Kasumi-1 (cell line): Measurements from ENCODE around the gene YBEY.
"Not testable (repeated sequence)": the region's sequence is repeated elsewhere in the genome, so short reads cannot be mapped to it uniquely, and the experiment has no call there.

ENCODE experiments used
- DNase-seq, 2 experiments: peaks; one replicate each; lab custom pipeline; 2025; lab: John Stamatoyannopoulos, UW

The YBEY gene

DNA sequence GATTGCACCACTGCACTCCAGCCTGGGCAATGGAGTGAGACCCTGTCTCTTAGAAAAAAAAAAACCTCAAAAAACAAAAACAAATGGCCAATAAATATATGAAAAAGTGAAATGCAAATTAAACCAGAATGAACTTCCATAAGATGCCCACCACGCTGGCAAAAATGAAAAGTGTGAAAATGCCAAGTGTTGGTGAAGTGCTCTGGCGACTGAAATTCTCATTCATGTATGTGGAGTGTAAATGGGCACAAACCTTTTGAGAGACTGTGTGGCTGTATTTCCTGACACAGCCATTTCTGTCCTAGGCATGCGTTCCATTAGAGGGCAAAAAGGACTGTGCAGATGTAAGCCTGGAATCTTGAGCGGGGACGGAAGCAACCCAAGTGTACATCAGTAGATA, 18.3 kb downstream of the YBEY start:
- DNase-seq = no peak

GRCh38 chr21:46304955-46305354, 18.8 kb downstream of the YBEY start:
- DNase-seq = no peak

GRCh38 chr21:46307625-46308024, 21.5 kb downstream of the YBEY start:
- DNase-seq = no peak

- DNase-seq = no peak
Measured at GRCh38 chr21:46308431-46308830, 22.3 kb downstream of the YBEY start.

DNA sequence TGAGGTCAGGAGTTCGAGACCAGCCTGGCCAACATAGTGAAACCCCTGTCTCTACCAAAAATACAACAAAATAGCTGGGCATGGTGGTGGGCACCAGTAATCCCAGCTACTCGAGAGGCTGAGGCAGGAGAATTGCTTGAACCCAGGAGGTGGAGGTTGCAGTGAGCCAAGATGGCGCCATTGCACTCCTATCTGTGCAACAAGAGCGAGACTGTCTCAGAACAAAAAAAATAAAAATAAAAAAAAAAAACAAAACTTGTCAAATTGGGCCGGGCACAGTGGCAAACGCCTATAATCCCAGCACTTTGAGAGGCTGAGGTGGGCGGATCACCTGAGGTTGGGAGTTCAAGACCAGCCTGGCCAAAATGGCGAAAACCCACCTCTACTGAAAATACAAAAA, 24.1 kb downstream of the YBEY start:
- DNase-seq = not testable (repeated sequence)

DNA sequence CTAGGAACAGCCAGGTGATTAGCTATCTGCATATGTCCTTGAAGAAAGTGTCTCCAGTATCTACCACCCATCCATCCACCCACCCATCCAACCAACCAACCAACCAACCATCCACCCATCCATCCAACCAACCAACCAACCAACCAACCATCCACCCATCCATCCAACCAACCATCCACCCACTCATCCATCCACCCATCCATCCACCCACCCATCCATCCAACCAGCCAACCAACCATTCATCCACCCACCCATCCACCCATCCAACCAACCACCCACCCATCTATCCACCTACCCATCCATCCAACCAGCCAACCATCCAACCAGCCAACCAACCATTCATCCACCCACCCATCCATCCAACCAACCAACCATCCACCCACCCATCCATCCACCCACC, 25.4 kb downstream of the YBEY start:
- no peak for DNase-seq

DNA sequence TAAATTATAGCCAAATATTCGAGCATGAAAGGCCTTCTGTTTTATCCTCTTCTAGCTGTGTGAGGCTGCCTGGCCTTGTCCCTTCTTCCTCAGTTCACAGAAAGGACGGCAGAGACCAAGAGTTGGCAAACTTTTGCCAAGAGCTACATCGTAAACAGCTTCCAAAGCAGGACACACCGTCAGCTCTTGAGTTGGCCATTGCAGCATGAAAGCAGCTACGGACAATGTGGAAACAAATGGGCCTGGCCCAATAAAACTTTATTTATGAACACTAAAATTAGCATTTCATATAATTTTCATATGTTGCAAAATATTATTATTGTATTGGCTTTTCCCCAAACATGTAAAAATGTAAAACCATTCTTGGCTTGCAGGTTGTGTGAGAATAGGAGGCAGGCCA, 26.8 kb downstream of the YBEY start:
- no peak for DNase-seq

GRCh38 chr21:46314441-46315020, 28.4 kb downstream of the YBEY start:
- no peak for DNase-seq

DNA sequence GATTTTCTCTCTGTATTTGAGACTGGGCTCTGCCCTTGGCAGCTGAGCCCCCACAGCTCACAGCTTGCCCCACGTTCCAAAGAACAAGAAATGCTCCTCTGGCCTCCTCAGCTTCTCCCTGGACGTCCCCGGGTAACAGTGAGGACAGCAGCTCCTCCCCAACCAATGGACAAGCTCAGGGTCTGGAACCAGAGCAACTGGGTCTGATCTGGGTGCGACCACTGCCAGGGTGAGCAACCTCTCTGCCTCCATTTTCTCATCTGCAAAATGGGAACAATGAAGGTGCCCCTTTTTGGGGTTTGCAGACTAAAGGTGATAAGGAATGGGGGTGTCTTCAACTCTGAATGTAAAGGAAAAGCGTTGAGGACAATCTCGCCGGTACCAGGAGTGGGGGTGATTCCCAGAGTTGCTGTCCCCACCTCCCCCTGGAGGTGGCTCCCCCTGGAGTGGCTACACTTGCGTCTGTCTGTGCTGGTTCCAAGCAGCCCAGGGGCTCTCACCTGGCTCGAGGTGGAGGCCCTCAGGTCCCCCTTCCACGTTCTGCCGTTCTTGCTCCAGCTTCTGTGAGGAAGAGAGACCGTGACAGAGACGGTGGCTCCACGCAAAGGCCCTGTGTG, 30.7 kb downstream of the YBEY start:
- no peak for DNase-seq

GRCh38 chr21:46317710-46318463, 31.7 kb downstream of the YBEY start:
- DNase-seq = no peak

DNA sequence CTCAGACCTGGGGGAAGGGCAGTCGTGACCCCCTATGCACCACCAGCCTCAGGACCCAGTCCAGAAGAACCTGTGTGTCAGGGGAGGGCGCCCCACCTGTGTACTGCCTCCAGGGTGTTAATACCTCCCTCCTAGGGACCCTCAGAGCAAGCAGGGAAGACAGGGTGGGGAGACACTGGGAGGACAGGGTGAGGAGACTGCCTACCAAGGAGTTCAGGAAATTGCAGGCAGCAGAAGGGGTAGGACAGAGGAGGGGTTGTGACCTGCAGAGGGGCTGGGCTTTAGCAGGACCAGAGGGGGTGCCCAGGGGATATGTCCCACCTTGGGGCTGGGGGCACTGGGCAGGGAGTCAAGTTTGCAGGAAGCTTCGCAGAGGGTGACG, 32.3 kb downstream of the YBEY start:
- DNase-seq = no peak

GRCh38 chr21:46319186-46319585, 33.0 kb downstream of the YBEY start:
- DNase-seq = no peak

DNA sequence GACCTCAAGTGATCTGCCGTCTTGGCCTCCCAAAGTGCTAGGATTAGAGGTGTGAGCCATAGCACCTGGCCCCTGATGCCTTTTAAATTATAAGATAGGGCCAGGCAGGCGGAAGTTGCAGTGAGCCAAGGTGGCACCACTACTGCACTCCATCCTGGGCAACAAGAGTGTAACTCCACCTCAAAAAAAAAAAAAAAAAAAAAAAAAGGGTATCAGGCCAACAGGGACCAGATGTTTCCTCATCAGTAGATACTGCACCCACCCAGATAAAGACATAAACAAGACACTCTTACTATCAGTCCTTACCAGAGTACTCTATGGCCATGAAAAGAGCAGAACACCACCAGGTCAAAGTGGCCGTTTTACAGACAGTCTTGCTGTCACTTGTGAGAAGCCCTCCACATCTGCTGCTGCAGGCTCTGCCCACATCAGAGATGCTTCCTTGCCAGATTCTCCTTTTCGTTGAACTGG, 34.2 kb downstream of the YBEY start:
- DNase-seq = peak; percentile 13 to 15

DNA sequence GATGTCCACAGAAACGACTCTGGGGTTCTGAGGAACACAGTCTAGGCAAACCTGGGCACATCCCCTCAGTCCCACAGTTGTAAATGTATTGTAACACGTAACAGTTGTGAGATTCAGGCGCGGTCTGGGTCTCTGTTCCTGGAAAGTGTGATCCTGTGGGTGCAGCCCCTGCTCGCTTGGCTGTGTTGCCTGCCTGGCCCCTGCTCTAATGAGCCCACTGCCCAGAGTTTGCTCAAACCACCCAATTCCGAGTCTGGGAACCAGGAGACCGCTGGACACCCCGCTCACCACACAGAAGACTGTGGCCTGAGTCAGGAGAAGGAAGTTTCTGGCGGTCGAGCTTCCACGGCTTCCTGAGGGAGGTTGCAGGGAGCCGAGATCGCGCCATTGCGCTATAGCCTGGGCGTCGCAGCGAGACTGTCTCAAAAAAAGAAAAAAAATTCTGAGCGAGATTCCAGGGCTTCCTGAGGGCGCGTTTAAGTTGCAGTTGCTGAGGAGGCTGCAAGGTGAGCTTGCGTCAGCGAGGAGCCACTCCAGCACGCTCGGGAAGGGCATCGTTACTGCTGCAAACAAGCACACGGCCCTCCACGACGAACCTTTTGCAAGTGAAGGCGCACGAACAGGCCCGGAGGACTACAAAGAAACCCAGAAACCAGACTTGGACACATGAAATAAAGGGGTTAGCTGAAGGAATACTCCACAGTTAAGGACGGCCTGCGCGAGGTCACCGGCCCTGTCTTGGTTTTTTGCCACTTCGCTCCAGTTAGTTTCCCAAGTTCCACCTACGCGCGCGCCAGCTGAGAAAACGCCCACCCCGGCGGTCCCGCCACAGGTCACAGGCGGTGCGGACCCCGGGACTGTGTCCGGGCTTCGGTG, 36.4 kb downstream of the YBEY start:
- DNase-seq = peak; percentile 18 to 27

DNA sequence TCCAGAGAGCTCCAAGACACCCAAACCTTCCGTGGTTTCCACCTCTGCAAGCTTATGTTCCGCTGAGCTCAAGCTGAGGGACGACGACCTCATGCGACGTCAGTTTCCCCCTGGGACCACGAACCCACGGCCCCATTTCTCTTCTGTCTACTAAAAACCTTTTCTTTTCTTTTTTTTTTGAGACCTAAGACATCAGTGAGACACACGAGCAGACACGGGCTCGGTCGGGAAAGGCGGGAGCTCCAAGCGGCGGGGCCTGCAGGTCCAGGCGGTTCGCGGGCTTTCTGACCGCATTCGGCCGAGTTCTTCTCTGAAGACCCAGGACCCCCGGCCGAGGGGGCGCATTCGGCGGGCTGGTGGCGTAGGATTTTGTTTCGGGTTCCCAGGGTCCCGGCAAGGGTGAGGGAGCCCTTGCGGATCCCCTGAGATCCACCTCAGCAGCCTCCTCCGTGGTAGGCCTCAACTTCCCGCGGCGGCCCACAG, 37.1 kb downstream of the YBEY start:
- DNase-seq = peak in 1 of 2 experiments; percentile 5

DNA sequence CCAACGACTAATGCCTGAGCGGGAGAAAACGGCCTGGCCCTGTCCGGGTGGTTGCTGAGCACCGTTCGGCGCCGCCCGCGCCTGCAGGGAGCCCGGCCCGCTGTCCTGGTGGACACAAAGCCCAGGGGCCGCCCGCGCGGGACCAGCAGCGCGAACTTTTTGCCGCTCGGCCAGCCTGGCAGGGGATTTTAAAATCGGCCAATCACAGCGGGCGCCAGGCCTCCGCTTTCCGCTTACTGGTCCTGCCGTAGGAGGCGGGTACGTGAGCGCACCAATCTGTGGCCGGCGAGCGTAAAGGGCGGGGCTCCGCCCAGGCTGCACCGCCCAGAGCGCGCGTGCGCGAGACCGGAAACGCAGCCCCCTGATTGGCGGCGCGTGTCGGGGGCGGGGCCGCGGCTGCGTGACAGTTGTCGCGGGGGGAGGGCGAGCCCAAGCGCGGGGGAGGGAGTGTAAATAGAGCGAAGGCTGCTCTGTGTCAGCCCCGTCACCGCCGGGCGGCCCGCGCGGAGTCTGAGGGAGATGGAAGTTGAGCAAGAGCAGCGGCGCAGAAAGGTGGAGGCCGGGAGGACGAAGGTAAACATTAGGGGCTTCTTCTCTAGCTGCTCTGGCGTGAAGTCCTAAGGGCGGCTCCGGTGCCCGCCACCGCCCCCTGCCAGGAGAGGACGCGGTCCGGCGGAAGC, 37.7 kb downstream of the YBEY start, which contains the start of the genes C21orf58 and PCNT:
Gene C21orf58, minus strand, starts transcription at position 161 of the 680 bp plus-strand sequence. CDS start 1,132 bp downstream, outside the sequence.
Gene PCNT, plus strand, starts transcription at position 447 of the 680 bp plus-strand sequence. Its CDS starts 73 bp downstream, at position 520.
- DNase-seq = peak; percentile 93 to 94

GRCh38 chr21:46324390-46325072, 38.4 kb downstream of the YBEY start:
- DNase-seq = peak; percentile 55 to 70

GRCh38 chr21:46325073-46325912, 39.2 kb downstream of the YBEY start:
- peak; percentile 44 to 59 for DNase-seq

- DNase-seq = no peak
Measured at GRCh38 chr21:46326110-46326703, 40.1 kb downstream of the YBEY start.
